ENCODE results near the gene CST9. TPM values are rescaled to one million over a fixed set of nuclear protein-coding genes. Genes with fewer than 3 reads are reported as not detected.
A peak's percentile ranks its signal among the peaks of the same experiment; 100 is the strongest.

Gene CST9
- total and polyA plus RNA-seq, 2 of the 13 experiments (the other 11 are each of a cell fraction or from before 2014, with no cell fraction given) = 0.07 TPM; not detected in 1

DNA sequence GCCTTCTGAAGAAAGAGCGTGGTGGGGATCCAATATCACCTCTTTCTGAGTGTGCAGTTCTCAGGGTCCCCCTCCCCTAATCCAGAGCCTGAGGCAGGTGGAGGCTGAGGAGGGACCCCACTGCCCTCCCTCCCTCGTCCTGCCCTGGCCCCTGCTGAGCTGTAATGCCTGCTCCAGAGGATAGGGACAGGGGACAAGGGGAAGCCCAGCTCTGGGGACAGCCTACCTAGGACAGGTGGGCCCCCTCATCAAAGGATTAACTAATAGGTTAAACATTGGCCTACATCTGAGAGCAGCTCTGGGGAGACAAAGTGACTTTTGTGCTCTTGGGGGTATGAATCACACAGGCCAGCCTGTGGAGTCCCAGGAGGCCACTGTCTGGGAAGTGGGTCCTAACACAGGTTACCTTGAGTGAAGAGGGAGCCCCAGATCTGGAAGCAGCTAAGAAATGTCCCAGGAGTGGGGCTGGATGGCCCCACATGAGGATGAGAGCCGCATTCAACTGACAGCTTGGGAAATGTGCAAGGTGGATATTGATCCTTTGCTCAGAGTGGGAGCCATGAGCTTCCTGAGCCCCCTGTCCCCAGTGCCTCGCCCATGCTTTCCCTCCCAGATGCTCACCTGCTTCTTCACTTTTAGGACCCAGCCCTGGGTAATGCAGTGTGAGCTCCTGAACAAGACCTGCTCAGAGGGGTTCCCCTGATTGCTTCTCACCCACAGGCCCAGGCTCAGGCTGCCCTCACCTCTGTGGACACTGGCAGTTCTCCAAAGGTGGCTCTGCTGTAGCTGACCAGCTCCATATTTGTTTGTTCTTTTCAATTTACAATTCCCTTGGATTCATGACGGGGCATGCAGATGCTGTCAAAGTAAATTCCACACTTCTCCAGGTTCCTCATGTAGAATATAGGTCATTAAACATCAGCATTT is 19.6 kb downstream of the CST9 start (continued):
- TF ChIP-seq, protein P1, sequence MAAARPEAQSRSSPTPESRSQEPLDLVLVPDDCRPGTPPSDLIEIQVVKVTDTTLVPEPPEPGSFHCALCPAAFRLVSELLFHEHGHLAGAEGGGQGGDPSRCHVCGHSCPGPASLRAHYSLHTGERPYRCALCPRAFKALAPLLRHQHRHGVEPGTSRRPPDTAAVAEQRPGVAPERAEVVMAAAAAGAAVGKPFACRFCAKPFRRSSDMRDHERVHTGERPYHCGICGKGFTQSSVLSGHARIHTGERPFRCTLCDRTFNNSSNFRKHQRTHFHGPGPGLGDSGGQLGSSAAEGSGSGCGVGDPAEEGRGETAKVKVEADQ (CRISPR knock-in tag; IDR thresholded peaks at IDR 0.05; ENCODE audit: borderline replicate concordance) = peak; percentile 53; the same call in 1 of the 2 replicates
- TF ChIP-seq KLF9 (CRISPR knock-in tag; IDR thresholded peaks at IDR 0.05; ENCODE audit: low read depth) (no peak), ZNF468 (CRISPR knock-in tag; IDR thresholded peaks at IDR 0.05) (no peak), RARA (CRISPR knock-in tag; IDR thresholded peaks at IDR 0.05) (peak; percentile 79), EP300 (IDR thresholded peaks at IDR 0.05; ENCODE audit: low read depth in 2 of 2, low read length in 2 of 2) (peak in 1 of 2 experiments; percentile 93; a peak in 3 of 4 replicates), EP300 (CRISPR knock-in tag; IDR thresholded peaks at IDR 0.05; ENCODE audit: borderline replicate concordance) (peak; percentile 73; the same call in 1 of the 2 replicates), CTCF (CRISPR knock-in tag; IDR thresholded peaks at IDR 0.05) (peak; percentile 17; the same call in 1 of the 2 replicates), SALL1 (CRISPR knock-in tag; IDR thresholded peaks at IDR 0.05) (peak; percentile 74), ERF (CRISPR knock-in tag; IDR thresholded peaks at IDR 0.05) (no peak), ZBTB44 (CRISPR knock-in tag; IDR thresholded peaks at IDR 0.05) (peak; percentile 73; the same call in 1 of the 2 replicates), TCF7L2 (IDR thresholded peaks at IDR 0.05; ENCODE audit: low read depth, low read length) (no peak; the same call in 1 of the 2 replicates), ZNF512 (CRISPR knock-in tag; IDR thresholded peaks at IDR 0.05) (no peak), MAFF (IDR thresholded peaks at IDR 0.05; ENCODE audit: low read depth, low read length) (no peak), GATA4 (IDR thresholded peaks at IDR 0.05; ENCODE audit: borderline replicate concordance, low read depth) (peak; percentile 59; the same call in 1 of the 2 replicates), MYNN (CRISPR knock-in tag; IDR thresholded peaks at IDR 0.05; ENCODE audit: low read depth) (no peak), ZNF670 (CRISPR knock-in tag; IDR thresholded peaks at IDR 0.05; ENCODE audit: borderline replicate concordance) (0 out of 2 replicates have a peak, but pooled peaks have one; percentile 60), ZNF232 (CRISPR knock-in tag; IDR thresholded peaks at IDR 0.05; ENCODE audit: borderline replicate concordance) (0 out of 2 replicates have a peak, but pooled peaks have one; percentile 89), STAT5B (CRISPR knock-in tag; IDR thresholded peaks at IDR 0.05) (no peak), IKZF1 (IDR thresholded peaks at IDR 0.05) (no peak), TOE1 (CRISPR knock-in tag; IDR thresholded peaks at IDR 0.05) (no peak), ZNF24 (IDR thresholded peaks at IDR 0.05) (no peak)
- TF ChIP-seq, protein P2, sequence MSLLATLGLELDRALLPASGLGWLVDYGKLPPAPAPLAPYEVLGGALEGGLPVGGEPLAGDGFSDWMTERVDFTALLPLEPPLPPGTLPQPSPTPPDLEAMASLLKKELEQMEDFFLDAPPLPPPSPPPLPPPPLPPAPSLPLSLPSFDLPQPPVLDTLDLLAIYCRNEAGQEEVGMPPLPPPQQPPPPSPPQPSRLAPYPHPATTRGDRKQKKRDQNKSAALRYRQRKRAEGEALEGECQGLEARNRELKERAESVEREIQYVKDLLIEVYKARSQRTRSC (CRISPR knock-in tag; IDR thresholded peaks at IDR 0.05; ENCODE audit: low read depth) = no peak

Measured in HepG2 (cell line).